HG02840 (cell line): ENCODE measurements around the gene B9D1.

Experiments used
- ATAC-seq: cut with Tn5 transposase; IDR thresholded peaks from one replicate; pipeline ENCODE4 v1.9.1; 2021; ENCODE audit warnings: mild to moderate bottlenecking, moderate library complexity, moderate number of reproducible peaks; ENCODE audit not compliant: unreplicated experiment, low FRiP score

The B9D1 gene

GRCh38 chr17:19362277-19363113 is at the start of gene B9D1:
TSS of gene B9D1 (minus strand) at chr17:19362723. CDS start at chr17:19362569, 154 bp downstream.
- ATAC-seq = peak; percentile 78

- ATAC-seq = no peak
Observed at GRCh38 chr17:19411631-19412030, 49.1 kb upstream of the B9D1 start.

- no peak for ATAC-seq
Observed at GRCh38 chr17:19410875-19411620, 48.5 kb upstream of the B9D1 start, which contains the start of gene RNF112. TSS of gene RNF112 (plus strand) at chr17:19411232. CDS start at chr17:19411409, 177 bp downstream.

GRCh38 chr17:19410091-19410490 is 47.6 kb upstream of the B9D1 start:
- no peak for ATAC-seq

- no peak for ATAC-seq
Observed at GRCh38 chr17:19409509-19409908, 47.0 kb upstream of the B9D1 start.

GRCh38 chr17:19409066-19409465 is 46.5 kb upstream of the B9D1 start:
- no peak for ATAC-seq

GRCh38 chr17:19408346-19408710 is 45.8 kb upstream of the B9D1 start:
- no peak for ATAC-seq

GRCh38 chr17:19407601-19408345 is 45.2 kb upstream of the B9D1 start:
- no peak for ATAC-seq

GRCh38 chr17:19405114-19405513 is 42.6 kb upstream of the B9D1 start:
- no peak for ATAC-seq

- no peak for ATAC-seq
Observed at GRCh38 chr17:19404264-19404663, 41.7 kb upstream of the B9D1 start.

GRCh38 chr17:19403021-19403420 is 40.5 kb upstream of the B9D1 start:
- no peak for ATAC-seq

GRCh38 chr17:19402171-19402570 is 39.6 kb upstream of the B9D1 start:
- no peak for ATAC-seq

GRCh38 chr17:19401321-19402010 is 38.9 kb upstream of the B9D1 start:
- no peak for ATAC-seq

- ATAC-seq = no peak
Observed at GRCh38 chr17:19399750-19400450, 37.4 kb upstream of the B9D1 start.

GRCh38 chr17:19398301-19399181 is 36.0 kb upstream of the B9D1 start:
- no peak for ATAC-seq

GRCh38 chr17:19397556-19398041 is 35.1 kb upstream of the B9D1 start:
- no peak for ATAC-seq

- ATAC-seq = no peak
Observed at GRCh38 chr17:19392303-19392702, 29.8 kb upstream of the B9D1 start.

- no peak for ATAC-seq
Observed at GRCh38 chr17:19391432-19391831, 28.9 kb upstream of the B9D1 start.

GRCh38 chr17:19390951-19391350 is 28.4 kb upstream of the B9D1 start:
- no peak for ATAC-seq
